ENCODE data around the gene CFL2. TPM values are rescaled to one million over a fixed set of nuclear protein-coding genes. Genes with fewer than 3 reads are reported as not detected.

The CFL2 gene
- total RNA-seq, 1 experiment from 2014 or later, result 68.3 TPM

GRCh38 chr14:34684578-34684977, 29.8 kb downstream of the CFL2 start:
- DNase-seq (ENCODE audit: low read depth), result no peak
- in situ Hi-C loops (cut with HindIII; ENCODE audit: low pct_unique_long_range_greater_than_20kb, low sequenced_read_pairs), result no loop called here

GRCh38 chr14:34682787-34683321, 31.5 kb downstream of the CFL2 start:
- DNase-seq (ENCODE audit: low read depth), result no peak
- in situ Hi-C loops (cut with HindIII; ENCODE audit: low pct_unique_long_range_greater_than_20kb, low sequenced_read_pairs), result no loop called here

- in situ Hi-C loops (cut with HindIII; ENCODE audit: low pct_unique_long_range_greater_than_20kb, low sequenced_read_pairs), result no loop called here
- no peak for DNase-seq (ENCODE audit: low read depth)
Observed at GRCh38 chr14:34680806-34681479, 33.5 kb downstream of the CFL2 start.

DNA sequence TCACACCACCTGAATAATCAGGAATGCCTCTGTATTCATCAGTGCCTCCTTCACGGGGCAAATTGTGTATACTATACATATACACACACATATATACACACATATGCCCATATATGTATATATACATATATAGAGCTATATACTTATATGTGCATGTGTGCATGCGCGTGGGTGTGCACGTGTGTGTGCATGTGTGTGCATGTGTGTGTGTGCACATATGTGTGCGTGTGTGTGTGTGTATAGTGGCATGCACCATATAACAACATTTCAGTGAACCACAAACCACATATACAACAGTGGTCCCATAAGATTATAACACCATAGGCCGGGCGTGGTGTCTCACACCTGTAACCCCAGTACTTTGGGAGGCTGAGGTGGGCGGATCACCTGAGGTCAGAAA, 35.7 kb downstream of the CFL2 start:
- DNase-seq (ENCODE audit: low read depth), result no peak
- in situ Hi-C loops (cut with HindIII; ENCODE audit: low pct_unique_long_range_greater_than_20kb, low sequenced_read_pairs), result no loop called here

GRCh38 chr14:34678306-34678705, 36.1 kb downstream of the CFL2 start:
- no peak for DNase-seq (ENCODE audit: low read depth)
- in situ Hi-C loops (cut with HindIII; ENCODE audit: low pct_unique_long_range_greater_than_20kb, low sequenced_read_pairs), result no loop called here

DNA sequence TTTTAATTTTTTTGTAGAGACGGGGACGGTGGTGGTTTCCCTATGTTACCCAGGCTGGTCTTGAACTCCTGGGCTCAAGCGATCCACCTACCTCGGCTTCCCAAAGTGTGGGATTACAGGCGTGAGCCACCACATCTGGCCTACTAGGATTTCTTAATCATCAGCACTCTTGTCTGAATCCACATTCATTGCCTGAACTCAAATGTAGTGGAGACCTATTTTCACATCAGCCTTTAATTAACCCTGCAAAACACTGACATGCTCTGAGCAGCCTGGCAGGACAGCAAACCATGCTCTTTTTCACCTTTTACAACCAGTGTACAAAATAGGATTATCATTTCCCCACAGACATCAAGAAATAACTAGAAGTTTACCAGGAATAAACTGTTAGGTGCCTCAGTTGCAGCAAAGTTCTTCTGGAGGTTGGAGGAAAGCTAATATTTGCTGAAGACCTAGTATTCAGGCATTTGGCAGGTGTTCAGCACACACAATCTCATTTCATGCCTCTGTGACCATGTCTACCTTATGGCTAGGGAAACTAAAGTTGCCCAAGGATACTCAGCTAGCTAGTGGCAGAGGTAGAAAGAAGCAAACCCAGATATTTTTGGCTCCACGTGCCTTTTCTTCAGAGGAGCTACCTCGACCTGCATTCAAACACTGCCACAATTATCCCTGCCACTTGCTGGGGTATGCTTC, 37.7 kb downstream of the CFL2 start:
- in situ Hi-C loops (cut with HindIII; ENCODE audit: low pct_unique_long_range_greater_than_20kb, low sequenced_read_pairs), result no loop called here
- DNase-seq (ENCODE audit: low read depth), result no peak

- no peak for DNase-seq (ENCODE audit: low read depth)
- in situ Hi-C loops (cut with HindIII; ENCODE audit: low pct_unique_long_range_greater_than_20kb, low sequenced_read_pairs), result no loop called here
Observed at GRCh38 chr14:34673702-34674101, 40.7 kb downstream of the CFL2 start.

DNA sequence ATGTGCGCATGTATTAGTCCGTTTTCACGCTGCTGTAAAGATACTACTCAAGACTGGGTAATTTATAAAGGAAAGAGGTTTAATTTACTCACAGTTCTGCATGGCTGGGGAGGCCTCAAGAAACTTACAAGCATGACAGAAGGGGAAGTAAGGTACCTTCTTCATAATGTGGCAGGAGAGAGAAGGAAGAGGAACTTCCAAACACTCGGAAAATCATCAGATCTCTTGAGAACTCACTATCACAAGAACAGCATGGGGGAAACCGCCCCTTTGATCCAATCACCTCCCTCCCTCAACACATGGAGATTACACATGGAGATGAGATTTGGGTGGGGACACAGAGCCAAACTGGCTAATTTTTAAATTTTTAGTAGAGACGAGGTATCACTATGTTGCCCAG, 42.7 kb downstream of the CFL2 start:
- DNase-seq (ENCODE audit: low read depth), result no peak
- in situ Hi-C loops (cut with HindIII; ENCODE audit: low pct_unique_long_range_greater_than_20kb, low sequenced_read_pairs), result no loop called here

GRCh38 chr14:34668111-34668510, 46.3 kb downstream of the CFL2 start:
- in situ Hi-C loops (cut with HindIII; ENCODE audit: low pct_unique_long_range_greater_than_20kb, low sequenced_read_pairs), result no loop called here
- no peak for DNase-seq (ENCODE audit: low read depth)

DNA sequence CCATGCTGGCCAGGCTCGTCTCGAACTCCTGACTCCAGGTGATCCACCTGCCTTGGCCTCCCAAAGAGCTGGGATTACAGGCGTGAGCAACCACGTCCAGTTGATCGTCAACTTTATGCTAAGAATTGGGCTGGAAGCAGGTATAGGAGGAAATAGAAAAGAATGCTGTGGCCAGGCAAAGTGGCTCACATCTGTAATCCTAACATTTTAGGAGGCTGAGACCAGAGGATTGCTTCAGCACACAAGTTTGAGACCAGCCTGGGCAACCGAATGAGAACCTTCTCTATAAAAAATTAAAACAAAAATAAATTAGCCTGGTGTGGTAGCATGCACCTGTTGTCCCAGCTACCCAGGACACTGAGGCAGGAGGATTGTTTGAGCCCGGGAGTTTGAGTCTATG, 47.4 kb downstream of the CFL2 start:
- in situ Hi-C loops (cut with HindIII; ENCODE audit: low pct_unique_long_range_greater_than_20kb, low sequenced_read_pairs), result no loop called here
- DNase-seq (ENCODE audit: low read depth), result no peak

GRCh38 chr14:34665785-34666435, 48.5 kb downstream of the CFL2 start:
- no peak for DNase-seq (ENCODE audit: low read depth)
- in situ Hi-C loops (cut with HindIII; ENCODE audit: low pct_unique_long_range_greater_than_20kb, low sequenced_read_pairs), result no loop called here

DNA sequence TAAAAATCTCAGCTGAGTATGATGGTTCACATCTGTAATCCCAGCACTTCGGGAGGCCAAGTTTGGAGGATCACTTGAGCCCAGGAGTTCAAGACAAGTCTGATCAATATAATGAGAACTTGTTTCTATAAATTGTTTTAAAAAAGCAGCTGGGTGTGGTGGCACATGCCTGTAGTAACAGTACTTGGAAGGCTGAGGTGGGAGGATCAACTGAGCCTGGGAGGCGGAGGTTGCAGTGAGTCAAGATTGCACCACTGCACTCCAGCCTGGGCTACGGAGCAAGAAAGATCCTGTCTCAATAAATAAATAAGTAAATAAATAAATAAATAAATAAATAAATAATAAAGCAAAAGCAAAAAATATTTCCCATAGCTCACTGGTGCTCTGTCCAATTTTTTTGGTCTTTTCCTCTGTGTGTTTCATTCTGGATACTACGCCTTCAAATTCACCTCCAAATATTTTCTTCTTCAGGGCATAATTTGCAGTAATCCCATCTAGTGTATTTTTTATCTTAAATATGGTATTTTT, 51.8 kb downstream of the CFL2 start:
- in situ Hi-C loops (cut with HindIII; ENCODE audit: low pct_unique_long_range_greater_than_20kb, low sequenced_read_pairs), result no loop called here
- DNase-seq (ENCODE audit: low read depth), result no peak

DNA sequence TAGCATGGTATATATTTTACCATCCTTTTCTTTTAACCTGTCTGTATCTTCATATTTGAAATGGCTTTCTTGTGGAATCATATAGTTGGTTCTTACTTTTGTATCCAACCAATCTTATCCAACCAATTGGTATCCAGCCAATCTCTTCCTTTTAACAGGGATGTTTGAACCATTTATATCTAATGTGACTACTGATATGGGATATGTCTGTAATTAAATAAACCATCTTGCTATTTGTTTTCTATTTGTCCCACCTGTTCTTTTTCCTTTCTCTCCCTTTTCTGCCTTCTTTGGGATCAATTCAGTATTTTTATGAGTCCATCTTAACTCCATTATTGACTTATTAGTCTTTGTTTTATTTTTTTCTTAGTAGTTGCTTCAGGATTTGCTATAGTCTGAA, 53.6 kb downstream of the CFL2 start:
- in situ Hi-C loops (cut with HindIII; ENCODE audit: low pct_unique_long_range_greater_than_20kb, low sequenced_read_pairs), result no loop called here

More for the DNA sequence above, 53.6 kb downstream of the CFL2 start:
- no peak for DNase-seq (ENCODE audit: low read depth)

Other genes starting within 250 kb of the CFL2 start
- 48.2 and 65.2 TPM in 2 replicates for gene EAPP, start 174.9 kb downstream of the CFL2 start, total RNA-seq (2014; rRNA removed; shearing (Covaris generic); ENCODE audit: low replicate concordance)
- gene SNX6, start 84.4 kb downstream of the CFL2 start, total RNA-seq (2014; rRNA removed; shearing (Covaris generic); ENCODE audit: low replicate concordance), result 86.5 and 92.9 TPM in 2 replicates
- 10.3 and 23.0 TPM in 2 replicates for gene BAZ1A, start 160.8 kb upstream of the CFL2 start, total RNA-seq (2014; rRNA removed; shearing (Covaris generic); ENCODE audit: low replicate concordance)